ENCODE measurements around the gene PPA1.

Gene PPA1

GRCh38 chr10:70169011-70169410 lies 64.2 kb downstream of the PPA1 start:
- Mint-ChIP-seq H3K9me3 (peaks cover 3% of the 10 kb centered on the region), H3K36me3 (ENCODE audit: low read depth) (peaks cover 15% of the 10 kb centered on the region), H3K27me3 (ENCODE audit: low read depth, poor library complexity) (peaks cover 3% of the 10 kb centered on the region), H3K4me1 (peaks cover 33% of the 10 kb centered on the region), H3K27ac (peak overlapping the region; percentile 98), H3K4me3 (peak overlapping the region; percentile 98)
- no peak for DNase-seq
- TF ChIP-seq, protein P1, sequence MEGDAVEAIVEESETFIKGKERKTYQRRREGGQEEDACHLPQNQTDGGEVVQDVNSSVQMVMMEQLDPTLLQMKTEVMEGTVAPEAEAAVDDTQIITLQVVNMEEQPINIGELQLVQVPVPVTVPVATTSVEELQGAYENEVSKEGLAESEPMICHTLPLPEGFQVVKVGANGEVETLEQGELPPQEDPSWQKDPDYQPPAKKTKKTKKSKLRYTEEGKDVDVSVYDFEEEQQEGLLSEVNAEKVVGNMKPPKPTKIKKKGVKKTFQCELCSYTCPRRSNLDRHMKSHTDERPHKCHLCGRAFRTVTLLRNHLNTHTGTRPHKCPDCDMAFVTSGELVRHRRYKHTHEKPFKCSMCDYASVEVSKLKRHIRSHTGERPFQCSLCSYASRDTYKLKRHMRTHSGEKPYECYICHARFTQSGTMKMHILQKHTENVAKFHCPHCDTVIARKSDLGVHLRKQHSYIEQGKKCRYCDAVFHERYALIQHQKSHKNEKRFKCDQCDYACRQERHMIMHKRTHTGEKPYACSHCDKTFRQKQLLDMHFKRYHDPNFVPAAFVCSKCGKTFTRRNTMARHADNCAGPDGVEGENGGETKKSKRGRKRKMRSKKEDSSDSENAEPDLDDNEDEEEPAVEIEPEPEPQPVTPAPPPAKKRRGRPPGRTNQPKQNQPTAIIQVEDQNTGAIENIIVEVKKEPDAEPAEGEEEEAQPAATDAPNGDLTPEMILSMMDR (IDR thresholded peaks at IDR 0.05), result no peak

- Mint-ChIP-seq H3K27ac (no peak overlapping the region), H3K36me3 (ENCODE audit: low read depth) (peaks cover 20% of the 10 kb centered on the region), H3K27me3 (ENCODE audit: low read depth, poor library complexity) (no peaks in the 10 kb centered on the region), H3K4me3 (peak overlapping the region; percentile 40), H3K9me3 (peaks cover 3% of the 10 kb centered on the region), H3K4me1 (peaks cover 43% of the 10 kb centered on the region)
- no peak for DNase-seq
- TF ChIP-seq, protein P1 (IDR thresholded peaks at IDR 0.05), result no peak
Observed at GRCh38 chr10:70167246-70167645, 66.0 kb downstream of the PPA1 start.

DNA sequence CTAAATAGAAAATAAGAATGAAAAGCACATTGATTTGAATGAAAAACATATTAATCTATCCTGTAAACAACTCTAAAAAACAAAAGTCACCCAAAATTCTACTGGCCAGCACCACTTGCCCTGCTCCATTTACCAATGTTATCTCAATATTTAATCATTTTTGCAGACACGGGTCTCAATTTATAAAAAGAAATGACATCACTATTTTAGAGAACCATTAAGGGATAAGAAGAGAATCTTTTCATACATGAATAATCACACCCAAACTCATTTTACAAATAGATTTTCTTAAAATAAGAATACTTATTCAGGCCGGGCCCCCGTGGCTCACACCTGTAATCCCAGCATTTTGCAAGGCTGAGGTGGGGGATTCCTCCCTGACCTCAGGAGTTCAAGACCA lies 66.8 kb downstream of the PPA1 start:
- TF ChIP-seq, protein P1 (IDR thresholded peaks at IDR 0.05), result no peak
- Mint-ChIP-seq H3K27me3 (ENCODE audit: low read depth, poor library complexity) (no peaks in the 10 kb centered on the region), H3K4me1 (peaks cover 48% of the 10 kb centered on the region), H3K4me3 (no peak overlapping the region), H3K9me3 (peaks cover 3% of the 10 kb centered on the region), H3K36me3 (ENCODE audit: low read depth) (peaks cover 23% of the 10 kb centered on the region), H3K27ac (no peak overlapping the region)
- DNase-seq, result no peak

DNA sequence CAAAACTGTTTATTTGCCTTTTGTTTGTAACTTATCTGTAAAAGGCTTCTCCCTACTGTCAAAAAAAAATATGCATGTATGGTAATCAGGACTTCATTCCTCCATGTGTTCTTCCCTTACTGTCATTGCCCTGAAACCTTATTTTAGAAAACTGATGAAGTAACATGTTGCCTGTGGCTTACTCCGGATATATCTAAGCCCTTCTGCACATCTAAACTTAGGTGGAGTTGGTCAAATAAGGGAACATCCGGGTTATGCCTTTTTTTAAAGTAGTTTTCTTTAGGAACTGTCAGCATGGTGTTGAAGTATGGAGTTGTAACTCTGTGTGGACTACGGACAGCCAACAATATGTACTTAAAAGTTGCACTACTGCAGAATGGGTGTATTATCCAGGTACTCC lies 69.1 kb downstream of the PPA1 start:
- peaks cover 38% of the 10 kb centered on the region for H3K4me1 Mint-ChIP-seq
- no peaks in the 10 kb centered on the region for H3K27me3 Mint-ChIP-seq (ENCODE audit: low read depth, poor library complexity)
- H3K36me3 Mint-ChIP-seq (ENCODE audit: low read depth), result peaks cover 43% of the 10 kb centered on the region
- TF ChIP-seq, protein P1 (IDR thresholded peaks at IDR 0.05), result no peak
- DNase-seq, result no peak
- no peak overlapping the region for H3K4me3 Mint-ChIP-seq
- H3K27ac Mint-ChIP-seq, result no peak overlapping the region
- H3K9me3 Mint-ChIP-seq, result no peaks in the 10 kb centered on the region

GRCh38 chr10:70163448-70163847 lies 69.8 kb downstream of the PPA1 start:
- TF ChIP-seq, protein P1 (IDR thresholded peaks at IDR 0.05), result no peak
- H3K4me1 Mint-ChIP-seq, result peaks cover 31% of the 10 kb centered on the region
- H3K27me3 Mint-ChIP-seq (ENCODE audit: low read depth, poor library complexity), result no peaks in the 10 kb centered on the region
- no peaks in the 10 kb centered on the region for H3K9me3 Mint-ChIP-seq
- DNase-seq, result no peak
- H3K36me3 Mint-ChIP-seq (ENCODE audit: low read depth), result peaks cover 43% of the 10 kb centered on the region
- H3K27ac Mint-ChIP-seq, result peak overlapping the region; percentile 2
- no peak overlapping the region for H3K4me3 Mint-ChIP-seq

GRCh38 chr10:70162892-70163201 lies 70.4 kb downstream of the PPA1 start:
- Mint-ChIP-seq H3K27ac (peak overlapping the region; percentile 55), H3K36me3 (ENCODE audit: low read depth) (peaks cover 47% of the 10 kb centered on the region), H3K9me3 (no peaks in the 10 kb centered on the region), H3K27me3 (ENCODE audit: low read depth, poor library complexity) (no peaks in the 10 kb centered on the region), H3K4me3 (no peak overlapping the region), H3K4me1 (peaks cover 25% of the 10 kb centered on the region)
- TF ChIP-seq, protein P1 (IDR thresholded peaks at IDR 0.05), result no peak
- no peak for DNase-seq
